Choroid plexus epithelial cell (primary cell): ENCODE results near the gene ONECUT2.

Source experiments
- DNase-seq: peaks from one replicate; pipeline ENCODE4 v3.0.0-alpha.2; 2010; ENCODE audit warnings: low read depth
- H3K4me3 ChIP-seq: 2 replicates; pipeline ENCODE4 v1.5.1; 2011; ENCODE audit warnings: low read depth, mild to moderate bottlenecking, control low read depth, low read length, moderate library complexity
- CTCF ChIP-seq: conservative IDR thresholded peaks from 2 replicates; pipeline ENCODE4 v1.5.1; 2011; ENCODE audit warnings: low read depth, mild to moderate bottlenecking, control low read depth, inconsistent platforms, low read length, moderate library complexity

Gene ONECUT2

GRCh38 chr18:57445488-57446319, 10.5 kb downstream of the ONECUT2 start:
- no peak overlapping the region for H3K4me3 ChIP-seq

GRCh38 chr18:57446322-57446721, 11.1 kb downstream of the ONECUT2 start:
- peak; percentile 44 for DNase-seq
- H3K4me3 ChIP-seq, result no peak overlapping the region
- TF ChIP-seq CTCF, result peak; percentile 77

More at GRCh38 chr18:57445488-57446319, 10.5 kb downstream of the ONECUT2 start:
- no peak for TF ChIP-seq CTCF
- DNase-seq, result no peak

GRCh38 chr18:57447154-57447621, 12.0 kb downstream of the ONECUT2 start:
- H3K4me3 ChIP-seq, result no peak overlapping the region
- DNase-seq, result peak; percentile 44
- no peak for TF ChIP-seq CTCF

- TF ChIP-seq CTCF, result no peak
- no peak overlapping the region for H3K4me3 ChIP-seq
- DNase-seq, result no peak
Measured at GRCh38 chr18:57455576-57456129, 20.5 kb downstream of the ONECUT2 start.

- no peak for TF ChIP-seq CTCF
- no peak for DNase-seq
- H3K4me3 ChIP-seq, result no peak overlapping the region
Measured at GRCh38 chr18:57461652-57462269, 26.6 kb downstream of the ONECUT2 start.

- H3K4me3 ChIP-seq, result no peak overlapping the region
- no peak for DNase-seq
- no peak for TF ChIP-seq CTCF
Measured at GRCh38 chr18:57466307-57466706, 31.1 kb downstream of the ONECUT2 start.
